Spleen (tissue), 11 donors: ENCODE data around the gene PRKCZ. TPM values are rescaled to one million over a fixed set of nuclear protein-coding genes. Genes with fewer than 3 reads are reported as not detected.

Source experiments
- DNase-seq: peaks from one replicate; pipeline ENCODE4 v3.0.0-alpha.2; 2020
- H3K27ac ChIP-seq, 8 donors: fragments of 200-600 bp; sonication (generic) in 7 of 8; 1 replicate in 4 of 8; 2 replicates in 4 of 8; pipeline versions ENCODE4 v1.5.0 to v1.8.0; 2016 to 2021; ENCODE audit warnings: inconsistent platforms in 4 of 8, mild to moderate bottlenecking in 4 of 8, moderate library complexity in 1 of 8
- H3K27me3 ChIP-seq, 7 donors: fragments of 200-600 bp; sonication (generic) in 6 of 7; replicated peaks in 1 of 7; 1 replicate in 4 of 7; 2 replicates in 3 of 7; pipeline versions ENCODE4 v1.5.0 to v1.8.0; 2016 to 2021; ENCODE audit warnings: inconsistent platforms in 3 of 7, mild to moderate bottlenecking in 1 of 7
- H3K36me3 ChIP-seq, 6 donors: fragments of 200-600 bp; sonication (generic) in 5 of 6; 1 replicate in 4 of 6; 2 replicates in 2 of 6; pipeline versions ENCODE4 v1.5.0 to v1.8.0; 2016 to 2021; ENCODE audit warnings: inconsistent platforms in 2 of 6
- H3K4me1 ChIP-seq, 6 donors: fragments of 200-600 bp; sonication (generic) in 5 of 6; 1 replicate in 3 of 6; 2 replicates in 3 of 6; pipeline versions ENCODE4 v1.5.0 to v1.8.0; 2016 to 2021; ENCODE audit warnings: inconsistent platforms in 3 of 6
- H3K4me3 ChIP-seq, 8 donors: fragments of 200-600 bp; sonication (generic) in 7 of 8; 1 replicate in 4 of 8; 2 replicates in 4 of 8; pipeline versions ENCODE4 v1.5.0 to v1.8.0; 2016 to 2021; ENCODE audit warnings: inconsistent platforms in 4 of 8, mild to moderate bottlenecking in 4 of 8, moderate library complexity in 2 of 8
- H3K9me3 ChIP-seq, 8 donors: fragments of 200-600 bp; sonication (generic) in 7 of 8; 1 replicate in 4 of 8; 2 replicates in 4 of 8; pipeline versions ENCODE4 v1.5.0 to v1.8.0; 2016 to 2021; ENCODE audit warnings: inconsistent platforms in 4 of 8
- CTCF ChIP-seq, 11 experiments: fragments of 200-600 bp in 7 of 11; fragments of 450-650 bp in 4 of 11; sonication (generic) in 4 of 11; IDR thresholded peaks in 8 of 11; conservative IDR thresholded peaks in 3 of 11; 1 replicate in 7 of 11; 2 replicates in 4 of 11; pipeline versions ENCODE4 v1.4.0 to v1.8.0; 2016 to 2021; ENCODE audit warnings: antibody characterized with exemption in 11 of 11, inconsistent platforms in 4 of 11, mild to moderate bottlenecking in 1 of 11
- POLR2A ChIP-seq, 3 donors: fragments of 450-650 bp; IDR thresholded peaks; one replicate each; pipeline ENCODE4 v1.5.1; 2017; ENCODE audit warnings: antibody characterized with exemption in 3 of 3, mild to moderate bottlenecking in 1 of 3
- POLR2AphosphoS5 ChIP-seq, 3 donors: sonication (generic); formaldehyde crosslinking; IDR thresholded peaks; one replicate each; pipeline ENCODE4 v1.5.1; 2017; ENCODE audit warnings: antibody characterized with exemption in 3 of 3
- WGBS, 5 donors: extraction: QIAGEN DNeasy Blood & Tissue Kit in 3 of 5; methylation state at CpG; one replicate each; pipeline versions ENCODE4 v1.1.5 to v1.1.7; 2013 to 2018; 5-methylcytosine and 5-hydroxymethylcytosine counted together
- intact Hi-C: fragments of 100-400 bp; cut with DNase I; formaldehyde crosslinking; loops from one replicate; pipeline ENCODE4 v1.15.0; 2023; ENCODE audit warnings: low total_unique reads
- polyA plus RNA-seq, 3 donors: library from polyadenylated mRNA; stranded (reverse); fragments of 200-250 nt; gene quantifications; one replicate each; pipeline ENCODE4 v1.2.1, GENCODE V29; 2013
- total RNA-seq, 7 donors: library from RNA; depleted of rRNA in 3 of 7; stranded (reverse); fragments of >200 nt in 3 of 7; fragmentation: NEBNext Ultra II Directional in 4 of 7; extraction: Animal tissue kit (Norgen Biotek cat#: 25700) in 4 of 7; gene quantifications; one replicate each; pipeline versions ENCODE4 v1.1.0 to v1.2.1, GENCODE V29; 2016 to 2021
- donor health status: healthy with polysubstance abuse.
- donor health status: DM: no; HTN: no; CAD: no; lungs with moderate emphysema.
- donor health status: DM: no; HTN: no; CAD: no.
- donor health status: Bipolar disorder and iron deficiency.
- donor health status: healthy.
- donor health status: DM: no; HTN: no; CAD: no.
- donor health status: DM: yes; HTN: yes; CAD: no.

Gene PRKCZ
- total and polyA plus RNA-seq, 10 donors, result 17.6 to 61.8 (median 34.0) TPM

DNA sequence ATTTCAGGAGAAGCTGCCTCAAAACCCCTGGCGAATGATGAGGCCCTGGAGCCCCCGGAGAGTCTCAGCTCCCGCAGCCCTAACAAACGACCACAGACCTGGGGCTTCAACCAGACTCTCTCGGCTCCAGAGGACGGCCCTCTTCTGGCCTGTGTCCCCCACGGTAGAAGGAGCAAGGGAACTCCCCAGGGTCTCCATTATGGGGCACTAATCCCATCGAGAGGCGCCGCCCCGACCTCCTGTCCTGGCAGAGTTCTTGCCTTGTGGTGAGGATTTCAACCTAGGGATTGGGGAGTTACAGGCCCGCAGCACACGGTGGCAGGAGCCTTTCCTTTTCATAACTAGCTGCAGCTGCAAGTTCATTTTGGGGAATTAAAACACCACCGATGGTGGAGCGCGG lies 138.1 kb downstream of the PRKCZ start:
- TF ChIP-seq POLR2A (IDR thresholded peaks at IDR 0.05) (no peak), CTCF (IDR thresholded peaks at IDR 0.05 in 8 of 11, conservative IDR thresholded peaks at IDR 0.05 in 3 of 11) (no peak), POLR2AphosphoS5 (IDR thresholded peaks at IDR 0.05) (no peak)
- WGBS, 5 donors, result 93 to 98% (median 97%) methylated on average over 12 to 16 of the region's 16 CpGs
- DNase-seq, result no peak
- H3K36me3 ChIP-seq, result peaks cover 0 to 54% (median 25%) of the 10 kb centered on the region in 6 donors
- no peak overlapping the region for H3K4me3 ChIP-seq
- H3K27me3 ChIP-seq, result no peaks in the 10 kb centered on the region
- H3K9me3 ChIP-seq, result no peaks in the 10 kb centered on the region
- intact Hi-C loops, result no loop called here
- no peak overlapping the region for H3K27ac ChIP-seq
- peaks cover 4 to 47% (median 33%) of the 10 kb centered on the region in 6 donors for H3K4me1 ChIP-seq

- peak; percentile 98 for DNase-seq
- peak overlapping the region in 7 of 8 donors; percentile 87 to 96 (median 89) for H3K27ac ChIP-seq
- H3K4me3 ChIP-seq, result peak overlapping the region; percentile 6 to 71 (median 43)
- peaks cover 10 to 56% (median 42%) of the 10 kb centered on the region in 6 donors for H3K4me1 ChIP-seq
- WGBS, 5 donors, result 20 to 49% (median 40%) methylated on average over 55 to 65 of the region's 65 CpGs
- H3K9me3 ChIP-seq, result no peaks in the 10 kb centered on the region
- intact Hi-C loops, result no loop called here
- no peaks in the 10 kb centered on the region for H3K27me3 ChIP-seq
- peak; percentile 87 to 89 (median 88) for TF ChIP-seq POLR2AphosphoS5 (IDR thresholded peaks at IDR 0.05)
- TF ChIP-seq POLR2A (IDR thresholded peaks at IDR 0.05), result no peak
- no peak for TF ChIP-seq CTCF (IDR thresholded peaks at IDR 0.05 in 8 of 11, conservative IDR thresholded peaks at IDR 0.05 in 3 of 11)
- H3K36me3 ChIP-seq, result peaks cover 0 to 43% (median 20%) of the 10 kb centered on the region in 6 donors
Observed at GRCh38 chr1:2189459-2190425, 139.5 kb downstream of the PRKCZ start.

GRCh38 chr1:2190491-2190976 lies 140.3 kb downstream of the PRKCZ start:
- Histone ChIP-seq H3K36me3 (peaks cover 0 to 35% (median 13%) of the 10 kb centered on the region in 6 donors), H3K27ac (peak overlapping the region in 7 of 8 donors; percentile 87 to 96 (median 89)), H3K27me3 (no peaks in the 10 kb centered on the region), H3K4me1 (peaks cover 15 to 63% (median 49%) of the 10 kb centered on the region in 6 donors), H3K9me3 (no peaks in the 10 kb centered on the region), H3K4me3 (peak overlapping the region in 4 of 8 donors; percentile 43 to 71 (median 47))
- WGBS, 5 donors, result 87 to 96% (median 94%) methylated on average over 7 to 19 of the region's 19 CpGs
- intact Hi-C loops, result no loop called here
- no peak for DNase-seq
- no peak for TF ChIP-seq POLR2A (IDR thresholded peaks at IDR 0.05)
- TF ChIP-seq CTCF (IDR thresholded peaks at IDR 0.05 in 8 of 11, conservative IDR thresholded peaks at IDR 0.05 in 3 of 11), result no peak
- TF ChIP-seq POLR2AphosphoS5 (IDR thresholded peaks at IDR 0.05), result no peak
